GM21529 (cell line): ENCODE data around the gene COL2A1.
A peak's percentile ranks its signal among the peaks of the same experiment; 100 is the strongest.

Experiments used
- ATAC-seq: cut with Tn5 transposase; IDR thresholded peaks from one replicate; pipeline ENCODE4 v1.9.1; 2021; ENCODE audit not compliant: unreplicated experiment

Gene COL2A1

DNA sequence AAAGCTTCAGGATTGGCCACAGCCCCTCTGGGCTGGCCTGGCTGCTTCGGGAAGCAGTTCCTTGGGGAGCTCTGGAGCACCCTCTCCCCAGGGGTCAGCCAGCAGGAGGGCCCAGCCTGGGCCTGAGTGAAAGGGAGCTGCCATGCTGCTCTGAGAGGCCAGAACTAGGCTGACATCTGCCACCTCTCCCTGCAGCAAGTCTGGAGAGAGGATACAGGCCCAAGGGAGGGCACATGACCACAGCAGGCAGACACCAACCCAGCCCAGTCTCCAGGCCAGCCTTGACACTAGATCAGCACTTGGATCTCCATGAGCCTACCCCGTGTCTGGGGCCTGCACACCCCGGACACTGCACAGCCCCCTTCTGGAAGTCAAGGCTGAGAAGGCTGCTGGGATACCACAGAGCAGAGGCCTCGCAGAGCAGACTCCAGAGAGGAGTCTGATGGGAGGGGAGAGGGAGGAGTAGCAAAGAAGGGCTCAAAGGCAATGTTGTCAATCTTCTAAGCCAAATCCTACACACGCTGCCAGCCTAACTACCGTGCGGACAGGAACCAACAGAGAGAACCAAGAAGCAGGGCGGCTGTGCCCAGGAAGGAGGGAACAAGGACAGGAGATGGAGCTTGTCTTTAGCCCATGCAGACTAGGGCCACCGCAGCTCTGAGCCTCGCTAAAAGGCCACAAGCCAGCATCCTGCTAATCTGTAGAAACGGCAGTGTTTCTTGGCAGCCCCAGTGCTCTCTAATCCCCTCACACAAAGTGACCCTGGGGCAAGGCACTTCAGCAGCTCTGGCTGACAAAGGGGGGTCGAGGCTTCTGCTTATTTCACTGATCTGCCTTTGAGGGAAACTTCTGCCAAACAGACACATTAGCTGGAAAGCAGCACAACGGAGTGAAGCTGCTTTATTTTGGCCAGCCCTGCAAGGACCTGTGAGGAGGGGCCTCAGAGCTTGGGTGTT, 12.9 kb downstream of the COL2A1 start:
- ATAC-seq, result no peak

DNA sequence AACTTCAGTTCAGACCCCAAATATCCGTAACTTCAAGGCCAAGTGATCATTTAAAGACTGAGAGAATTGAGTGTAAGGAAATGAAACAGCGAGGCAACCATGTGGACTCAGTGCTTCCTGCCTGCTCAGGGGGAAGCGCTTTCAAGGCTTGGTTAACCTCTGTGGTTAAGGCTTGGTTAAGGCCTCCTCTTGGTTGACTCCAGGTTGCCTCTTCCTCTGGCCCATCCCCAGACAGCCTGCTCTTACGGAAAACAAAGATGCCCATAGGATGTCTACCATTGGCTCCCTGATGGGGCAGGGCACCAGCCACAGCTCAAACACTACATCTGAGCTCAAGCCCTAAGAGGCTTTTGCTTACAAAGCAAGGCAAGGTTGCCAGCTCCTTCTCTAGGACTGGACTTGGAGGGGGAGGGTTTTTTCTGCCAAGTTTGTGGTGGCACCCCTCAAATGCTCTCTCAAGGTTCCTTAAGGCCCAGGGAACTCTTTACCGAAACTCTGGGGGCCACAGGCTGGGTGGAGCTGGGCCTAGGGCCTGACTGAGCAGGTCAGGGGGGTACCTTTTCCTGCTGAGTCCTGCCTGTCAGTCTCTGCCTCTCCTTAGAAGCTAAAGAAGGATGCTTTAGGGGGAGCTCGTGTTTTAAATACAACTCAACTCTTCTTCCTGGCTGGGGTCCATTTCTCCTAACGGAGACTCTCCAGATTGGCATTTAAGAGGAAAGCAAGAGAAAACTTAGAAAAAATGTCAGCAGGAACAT, 13.7 kb downstream of the COL2A1 start:
- ATAC-seq, result peak; percentile 92

- no peak for ATAC-seq
Observed at GRCh38 chr12:47989666-47990065, 14.6 kb downstream of the COL2A1 start.

DNA sequence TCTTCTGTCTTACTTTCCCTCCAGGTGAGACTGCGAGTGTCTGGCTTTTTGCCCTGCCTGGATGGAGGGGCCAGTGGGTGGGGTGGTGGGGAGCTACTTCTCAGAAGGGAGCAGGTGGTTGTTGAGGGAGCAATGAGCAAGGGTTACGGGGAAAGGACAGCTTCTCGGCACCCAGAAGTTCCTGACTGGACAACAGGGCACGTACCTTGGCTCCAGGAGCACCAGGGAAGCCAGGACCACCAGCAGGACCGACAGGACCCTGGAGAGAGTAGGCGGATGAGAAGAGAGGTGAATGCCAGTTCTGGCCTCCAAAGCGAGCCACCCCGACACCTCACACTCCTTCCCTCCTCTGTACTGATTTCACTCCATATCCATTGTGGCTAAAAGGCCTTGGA, 15.3 kb downstream of the COL2A1 start:
- ATAC-seq, result no peak

DNA sequence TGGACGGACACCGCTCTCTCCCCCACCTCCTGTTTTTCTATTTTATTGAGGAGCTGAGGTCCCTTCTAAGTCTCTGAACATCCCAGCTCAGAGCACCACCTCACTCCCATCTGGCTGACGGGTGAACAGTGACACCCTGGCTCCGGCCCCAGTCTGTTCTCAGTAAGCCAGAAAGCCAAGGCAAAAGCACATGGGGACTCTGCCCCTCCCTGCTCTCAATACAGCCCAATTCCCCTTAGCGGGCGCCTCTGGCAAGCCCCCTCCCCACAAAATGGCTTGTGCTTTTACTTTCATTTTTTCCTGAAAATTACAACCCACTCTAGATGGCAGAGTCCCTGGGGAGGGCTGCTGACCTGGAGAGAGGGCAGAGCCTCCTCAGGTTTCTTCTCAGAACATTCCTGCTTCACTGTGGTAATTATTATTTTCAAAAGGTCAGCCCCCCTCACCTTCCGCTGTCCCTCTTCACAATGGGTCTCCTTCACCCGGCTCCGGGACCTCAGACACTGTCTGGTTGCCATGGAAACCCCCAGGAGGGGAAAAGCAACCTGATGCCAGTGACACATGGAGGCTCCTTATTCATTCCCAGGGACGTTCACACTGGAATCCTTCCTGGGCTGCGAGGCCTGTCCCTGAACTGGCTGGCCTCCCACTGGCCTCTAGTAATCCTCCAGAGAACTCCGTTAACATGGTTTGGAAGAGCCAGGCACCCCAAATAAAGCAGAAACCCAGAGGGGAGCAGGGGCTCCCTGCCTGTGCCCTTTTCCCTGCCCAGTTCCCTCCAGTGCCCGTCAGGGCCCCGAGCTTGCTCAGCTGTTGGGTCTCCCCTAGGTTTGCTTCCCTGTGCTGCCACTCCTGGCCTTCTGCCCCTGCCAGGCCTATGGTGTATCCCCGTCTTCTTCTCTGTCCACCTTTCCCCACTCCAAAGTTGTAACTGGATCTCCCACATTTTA, 15.9 kb downstream of the COL2A1 start:
- ATAC-seq, result no peak

GRCh38 chr12:47987411-47988072, 16.7 kb downstream of the COL2A1 start:
- no peak for ATAC-seq

GRCh38 chr12:47986832-47987231, 17.4 kb downstream of the COL2A1 start:
- ATAC-seq, result no peak

GRCh38 chr12:47986291-47986660, 18.0 kb downstream of the COL2A1 start:
- no peak for ATAC-seq

DNA sequence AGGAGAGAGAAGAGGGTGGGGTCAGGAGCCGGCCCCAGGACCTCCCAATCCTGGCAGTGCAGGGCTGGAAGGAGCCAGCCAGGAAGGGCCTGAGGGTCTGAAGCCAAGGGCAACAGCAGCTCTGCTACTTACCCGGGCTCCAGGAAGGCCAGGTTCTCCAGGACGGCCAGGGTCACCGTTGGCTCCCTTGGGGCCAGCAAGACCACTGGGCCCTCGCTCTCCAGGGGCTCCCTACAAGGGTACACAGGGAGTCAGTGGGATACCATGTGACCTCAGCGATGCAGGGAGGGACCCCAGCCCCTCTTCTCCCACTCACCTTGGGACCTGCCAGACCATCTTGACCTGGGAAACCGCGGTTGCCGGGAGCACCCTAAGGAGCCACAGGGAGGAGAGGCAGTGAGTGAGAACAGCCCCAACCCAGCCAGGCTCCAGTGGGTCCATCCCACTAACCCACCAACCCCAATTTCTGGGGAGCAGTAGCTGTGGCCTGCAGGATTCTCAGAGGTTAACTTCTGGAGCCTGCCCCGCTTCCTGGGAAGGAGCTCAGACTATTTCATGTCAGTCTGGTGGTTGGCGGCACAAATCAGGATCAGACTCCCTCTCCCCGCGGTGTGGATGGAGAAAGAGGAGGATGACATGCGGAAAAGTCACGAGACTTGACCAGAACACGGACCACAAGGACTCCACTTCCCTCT, 18.5 kb downstream of the COL2A1 start:
- no peak for ATAC-seq

DNA sequence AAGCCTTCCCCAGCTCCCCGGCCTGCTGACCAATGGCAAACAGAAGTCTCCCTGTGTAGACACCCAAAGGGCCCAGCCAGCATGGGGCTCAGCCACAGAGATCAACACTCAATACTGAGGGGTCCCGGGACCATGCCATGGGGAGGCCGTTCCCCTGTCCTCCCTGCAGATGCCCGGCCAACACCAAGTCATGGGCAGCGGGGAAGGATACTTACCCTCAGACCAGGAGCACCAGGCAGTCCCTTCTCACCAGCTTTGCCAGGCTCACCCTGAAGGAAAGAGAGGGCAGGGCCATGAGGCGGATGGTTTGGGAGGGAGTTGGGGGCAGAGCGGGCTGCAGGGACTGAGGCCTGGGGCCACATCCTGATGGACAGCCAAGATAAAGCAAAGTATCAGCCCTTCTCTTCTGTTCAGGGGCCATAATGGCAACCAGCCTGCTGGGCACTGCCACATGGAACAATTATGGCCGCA, 19.9 kb downstream of the COL2A1 start:
- ATAC-seq, result no peak

- no peak for ATAC-seq
Observed at GRCh38 chr12:47983541-47984115, 20.6 kb downstream of the COL2A1 start.

GRCh38 chr12:47982770-47983169, 21.5 kb downstream of the COL2A1 start:
- no peak for ATAC-seq

DNA sequence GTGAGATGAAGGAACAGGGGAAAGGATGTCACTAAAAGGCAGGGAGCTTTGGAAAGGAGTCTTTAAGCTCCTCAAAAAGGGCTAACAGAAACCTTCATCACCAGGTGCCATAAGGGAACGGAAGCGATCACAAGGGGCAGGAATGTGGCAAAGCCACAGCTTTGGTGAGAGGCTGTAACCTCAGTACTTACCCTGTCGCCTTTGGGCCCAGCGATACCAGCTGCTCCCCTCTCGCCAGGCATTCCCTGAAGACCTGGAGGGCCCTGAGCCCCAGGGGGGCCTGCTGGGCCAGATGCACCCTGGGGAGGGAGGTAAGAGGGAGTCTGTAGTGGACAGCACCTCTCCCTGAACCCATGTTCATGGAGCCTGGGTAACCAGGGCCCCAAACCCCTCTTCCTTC, 22.0 kb downstream of the COL2A1 start:
- no peak for ATAC-seq

DNA sequence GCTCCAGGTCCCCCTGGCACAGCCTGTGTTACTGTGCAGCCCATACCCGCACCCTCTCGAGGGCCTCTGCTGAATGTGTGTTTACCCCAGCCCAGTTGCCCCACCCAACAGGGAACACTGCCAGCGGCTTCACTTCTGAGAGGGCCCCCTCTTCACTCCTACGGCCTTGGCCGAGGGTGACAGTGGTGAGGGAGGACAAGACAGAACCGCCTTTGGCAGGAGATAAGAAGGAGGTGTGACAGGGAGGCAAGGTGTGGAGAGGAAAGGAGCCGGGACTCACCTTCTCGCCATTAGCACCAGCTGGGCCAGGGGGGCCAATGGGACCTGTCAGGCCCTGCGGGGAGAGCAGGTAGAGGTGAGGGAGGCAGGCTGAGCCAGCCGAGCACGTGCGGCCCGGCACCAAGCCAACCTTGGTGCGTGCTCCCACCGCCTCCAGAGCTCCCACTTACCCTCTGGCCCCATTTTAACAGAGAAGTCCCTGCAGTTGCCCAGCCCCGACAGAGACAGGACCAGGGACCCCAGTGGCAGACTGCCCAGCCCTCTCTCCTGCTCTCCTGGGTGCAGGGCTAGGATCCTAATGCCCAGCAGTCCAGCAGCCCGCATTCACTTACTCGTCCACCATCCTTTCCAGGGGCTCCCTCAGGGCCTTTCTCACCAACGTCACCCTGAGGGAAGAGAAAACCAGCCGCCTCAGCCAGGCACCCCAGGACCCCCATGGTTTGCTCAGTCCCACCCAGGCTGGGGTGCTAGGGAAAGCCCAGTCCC, 22.6 kb downstream of the COL2A1 start:
- ATAC-seq, result no peak

GRCh38 chr12:47980779-47981495, 23.3 kb downstream of the COL2A1 start:
- ATAC-seq, result no peak

- no peak for ATAC-seq
Observed at GRCh38 chr12:47980197-47980596, 24.1 kb downstream of the COL2A1 start.

GRCh38 chr12:47979686-47980085, 24.6 kb downstream of the COL2A1 start:
- ATAC-seq, result no peak

- no peak for ATAC-seq
Observed at GRCh38 chr12:47979166-47979565, 25.1 kb downstream of the COL2A1 start.
